IMR-90 (cell line): ENCODE results near the gene CRYBB1. TPM values are rescaled to one million over a fixed set of nuclear protein-coding genes. Genes with fewer than 3 reads are reported as not detected.

Source experiments
- ATAC-seq: fragments of 200-7000 bp; cut with Tn5 transposase; 2 replicates; pipeline ENCODE4 v1.9.1; 2020; ENCODE audit warnings: low read depth, mild to moderate bottlenecking, moderate library complexity
- BruUV-seq: library from RNA; stranded (reverse); fragments of 400-500 nt; replicated peaks from 2 replicates; lab custom pipeline; 2021; lab: Mats Ljungman, UMichigan
- CTCF ChIA-PET: fragments of 300-600 bp; formaldehyde crosslinking; extraction: SDS; loops from one replicate; lab custom pipeline; 2021; ENCODE audit warnings: antibody characterized with exemption; lab: Yijun Ruan, JAX
- POLR2A ChIA-PET: fragments of 300-600 bp; sonication (Branson Sonifier 250); formaldehyde crosslinking; loops from one replicate; lab custom pipeline; 2022; ENCODE audit warnings: antibody characterized with exemption; ENCODE audit not compliant: unreplicated experiment; lab: Charles Lee
- DNase-seq: peaks from one replicate; pipeline ENCODE4 v3.0.0; 2013
- H2AFZ ChIP-seq: replicated peaks from 2 replicates; pipeline ENCODE3; 2013; ENCODE audit warnings: low read length, mild to moderate bottlenecking; ENCODE audit not compliant: poor library complexity
- H2AK5ac ChIP-seq: 2 replicates; pipeline ENCODE4 v1.6.1; 2013; ENCODE audit warnings: low read depth, low read length, inconsistent platforms
- H2AK9ac ChIP-seq: replicated peaks from 2 replicates; pipeline ENCODE3; 2013; ENCODE audit warnings: mild to moderate bottlenecking, low read depth, low read length, moderate library complexity; ENCODE audit not compliant: poor library complexity
- H2BK120ac ChIP-seq: 2 replicates; pipeline ENCODE4 v1.6.1; 2013; ENCODE audit warnings: low read depth, low read length, inconsistent platforms
- H2BK15ac ChIP-seq: 3 replicates; pipeline ENCODE4 v1.6.1; 2013; ENCODE audit warnings: low read depth, low read length, inconsistent platforms
- H2BK20ac ChIP-seq: 2 replicates; pipeline ENCODE4 v1.6.1; 2013; ENCODE audit warnings: low read depth, mild to moderate bottlenecking, inconsistent platforms, low read length, moderate library complexity
- H2BK5ac ChIP-seq: 2 replicates; pipeline ENCODE4 v1.6.1; 2013; ENCODE audit warnings: mild to moderate bottlenecking, low read depth, low read length, inconsistent platforms; ENCODE audit not compliant: poor library complexity, severe bottlenecking
- H3K14ac ChIP-seq: replicated peaks from 2 replicates; pipeline ENCODE4 v1.6.1; 2013; ENCODE audit warnings: low read depth, low read length, inconsistent platforms
- H3K18ac ChIP-seq: 2 replicates; pipeline ENCODE4 v1.6.1; 2013; ENCODE audit warnings: low read depth, low read length, control low read depth
- H3K23ac ChIP-seq: 2 replicates; pipeline ENCODE4 v1.6.1; 2013; ENCODE audit warnings: low read depth, low read length, inconsistent platforms
- H3K27ac ChIP-seq: 2 replicates; pipeline ENCODE4 v1.5.1; 2013; ENCODE audit warnings: mild to moderate bottlenecking, control low read depth, low read length; ENCODE audit not compliant: insufficient read depth
- H3K27me3 ChIP-seq: 2 replicates; pipeline ENCODE4 v1.6.1; 2013; ENCODE audit warnings: low read length; ENCODE audit not compliant: control insufficient read depth, insufficient read depth
- H3K36me3 ChIP-seq: 2 replicates; pipeline ENCODE4 v1.6.1; 2013; ENCODE audit warnings: low read length, mixed read lengths; ENCODE audit not compliant: control insufficient read depth, insufficient read depth
- H3K4ac ChIP-seq: 2 replicates; pipeline ENCODE4 v1.6.1; 2013; ENCODE audit warnings: low read depth, low read length, inconsistent platforms
- H3K4me1 ChIP-seq: 2 replicates; pipeline ENCODE4 v1.6.1; 2013; ENCODE audit warnings: low read length, mixed read lengths; ENCODE audit not compliant: control insufficient read depth, insufficient read depth
- H3K4me2 ChIP-seq: 2 replicates; pipeline ENCODE4 v1.6.1; 2013; ENCODE audit warnings: low read depth, mild to moderate bottlenecking, control low read depth, low read length, moderate library complexity
- H3K4me3 ChIP-seq: 2 replicates; pipeline ENCODE4 v1.5.1; 2013; ENCODE audit warnings: low read depth, mild to moderate bottlenecking, control low read depth, low read length, moderate library complexity; ENCODE audit not compliant: insufficient read depth
- H3K56ac ChIP-seq: 2 replicates; pipeline ENCODE4 v1.6.1; 2013; ENCODE audit warnings: low read length, inconsistent platforms; ENCODE audit not compliant: insufficient read depth; ENCODE audit errors: extremely low read depth
- H3K79me1 ChIP-seq, 2 experiments: 2 replicates each; pipeline ENCODE4 v1.6.1; 2013; ENCODE audit warnings: low read length in 2 of 2, inconsistent platforms in 1 of 2, low read depth in 1 of 2
- H3K9ac ChIP-seq: 2 replicates; pipeline ENCODE4 v1.6.1; 2013; ENCODE audit warnings: low read depth, low read length, control low read depth
- H3K9me1 ChIP-seq: 2 replicates; pipeline ENCODE4 v1.6.1; 2013; ENCODE audit warnings: low read length, inconsistent platforms; ENCODE audit not compliant: insufficient read depth
- H3K9me3 ChIP-seq: 2 replicates; pipeline ENCODE4 v1.6.1; 2013; ENCODE audit warnings: low read length; ENCODE audit not compliant: control insufficient read depth, insufficient read depth
- H4K20me1 ChIP-seq: 2 replicates; pipeline ENCODE4 v1.6.1; 2013; ENCODE audit warnings: low read length, inconsistent platforms; ENCODE audit not compliant: insufficient read depth
- H4K5ac ChIP-seq: 2 replicates; pipeline ENCODE4 v1.6.1; 2013; ENCODE audit warnings: mild to moderate bottlenecking, low read depth, low read length, control low read depth
- H4K8ac ChIP-seq, 2 experiments: 2 replicates each; pipeline ENCODE4 v1.6.1; 2013; ENCODE audit warnings: low read depth in 2 of 2, low read length in 2 of 2, control low read depth in 1 of 2, inconsistent platforms in 1 of 2
- H4K91ac ChIP-seq: 2 replicates; pipeline ENCODE4 v1.6.1; 2013; ENCODE audit warnings: low read depth, low read length, inconsistent platforms; ENCODE audit not compliant: insufficient read depth
- BHLHE40 ChIP-seq: fragments of 150-350 bp; IDR thresholded peaks from 2 replicates; pipeline ENCODE4 v1.6.1; 2016; ENCODE audit warnings: mild to moderate bottlenecking, low read depth, low read length
- CEBPB ChIP-seq: IDR thresholded peaks from 2 replicates; pipeline ENCODE4 v1.6.1; 2012; ENCODE audit warnings: low read depth, low read length, improper control_type of control experiment
- CHD1 ChIP-seq: IDR thresholded peaks from 2 replicates; pipeline ENCODE4 v1.6.1; 2012; ENCODE audit warnings: low read depth, low read length, improper control_type of control experiment
- CTCF ChIP-seq: conservative IDR thresholded peaks from 2 replicates; pipeline ENCODE4 v1.5.1; 2012; ENCODE audit warnings: mild to moderate bottlenecking, low read depth, low read length, improper control_type of control experiment
- ELK1 ChIP-seq: fragments of 150-350 bp; IDR thresholded peaks from 2 replicates; pipeline ENCODE4 v1.6.1; 2016; ENCODE audit warnings: low read depth, mild to moderate bottlenecking, low read length, moderate library complexity, borderline replicate concordance
- FOS ChIP-seq: fragments of 150-350 bp; IDR thresholded peaks from 2 replicates; pipeline ENCODE4 v1.6.1; 2016; ENCODE audit warnings: low read depth, low read length
- MAZ ChIP-seq: IDR thresholded peaks from 2 replicates; pipeline ENCODE4 v1.6.1; 2012; ENCODE audit warnings: low read depth, mild to moderate bottlenecking, low read length, improper control_type of control experiment, moderate library complexity, borderline replicate concordance
- MXI1 ChIP-seq: IDR thresholded peaks from 2 replicates; pipeline ENCODE4 v1.6.1; 2012; ENCODE audit warnings: low read depth, mild to moderate bottlenecking, low read length, moderate library complexity, borderline replicate concordance
- NFE2L2 ChIP-seq: fragments of 150-350 bp; IDR thresholded peaks from 2 replicates; pipeline ENCODE4 v1.6.1; 2016; ENCODE audit warnings: low read depth, mild to moderate bottlenecking, low read length
- POLR2A ChIP-seq: IDR thresholded peaks from 2 replicates; pipeline ENCODE4 v1.6.1; 2012; ENCODE audit warnings: mild to moderate bottlenecking, low read depth, low read length
- RAD21 ChIP-seq: IDR thresholded peaks from 2 replicates; pipeline ENCODE4 v1.6.1; 2012; ENCODE audit warnings: low read length, improper control_type of control experiment
- RCOR1 ChIP-seq: IDR thresholded peaks from 2 replicates; pipeline ENCODE4 v1.6.1; 2012; ENCODE audit warnings: mild to moderate bottlenecking, low read length, improper control_type of control experiment; ENCODE audit not compliant: insufficient replicate concordance
- RFX5 ChIP-seq: IDR thresholded peaks from 2 replicates; pipeline ENCODE4 v1.8.0; 2012; ENCODE audit warnings: low read depth, mild to moderate bottlenecking, low read length, moderate library complexity
- SMC3 ChIP-seq: fragments of 150-350 bp; IDR thresholded peaks from 2 replicates; pipeline ENCODE4 v1.6.1; 2016; ENCODE audit warnings: low read depth, mild to moderate bottlenecking, antibody characterized with exemption, low read length, moderate library complexity
- USF2 ChIP-seq: fragments of 150-350 bp; IDR thresholded peaks from 2 replicates; pipeline ENCODE4 v1.6.1; 2017; ENCODE audit warnings: mild to moderate bottlenecking, antibody characterized with exemption, low read length, low read depth
- WGBS, 2 experiments: methylation state at CpG; one replicate each; pipeline versions ENCODE4 v1.1.5 to v1.1.7; 2013; ENCODE audit warnings: missing lambda C conversion rate in 2 of 2; ENCODE audit not compliant: insufficient read length in 1 of 2; ENCODE audit errors: extremely low coverage in 2 of 2; 5-methylcytosine and 5-hydroxymethylcytosine counted together
- dilution Hi-C: fragments of 300-500 bp; cut with HindIII; formaldehyde crosslinking; loops from one replicate; pipeline ENCODE4 v1.14.3; 2018; ENCODE audit warnings: low sequenced_read_pairs; ENCODE audit not compliant: unreplicated experiment
- in situ Hi-C: fragments of 300-500 bp; cut with MboI; formaldehyde crosslinking; loops from 3 replicates; pipeline ENCODE4 v1.14.3; 2019; ENCODE audit warnings: low sequenced_read_pairs, inconsistent platforms, mixed read lengths
- intact Hi-C: fragments of 100-400 bp; cut with micrococcal nuclease; formaldehyde crosslinking; loops from 2 replicates; pipeline ENCODE4 v1.10.0; 2022
- polyA plus RNA-seq, 3 experiments: library from polyadenylated mRNA; depleted of rRNA; stranded (reverse); fragments of >200 nt; gene quantifications; 2 replicates each; pipeline ENCODE4 v1.2.3, GENCODE V29; 2012; ENCODE audit warnings: low replicate concordance in 1 of 3
- total RNA-seq: library from RNA; depleted of rRNA; stranded (reverse); fragments of >200 nt; gene quantifications from 2 replicates; pipeline ENCODE4 v1.2.3, GENCODE V29; 2012

CRYBB1 gene
- total and polyA plus RNA-seq, 2 of the 4 experiments (the other 2 are of a cell fraction) = not detected

- ATAC-seq (no peak), DNase-seq (no peak)
- Histone ChIP-seq H3K4ac (no peak overlapping the region), H3K36me3 (no peaks in the 10 kb centered on the region), H4K20me1 (no peaks in the 10 kb centered on the region), H4K91ac (no peak overlapping the region), H4K8ac (no peak overlapping the region), H3K27ac (no peak overlapping the region), H2BK5ac (no peak overlapping the region), H2AK5ac (no peak overlapping the region), H2BK15ac (no peak overlapping the region), H3K27me3 (peaks cover 33% of the 10 kb centered on the region), H2AK9ac (no peak overlapping the region), H3K4me2 (no peak overlapping the region), H2BK120ac (no peak overlapping the region), H3K4me3 (no peak overlapping the region), H3K79me1 (no peaks in the 10 kb centered on the region), H2AFZ (no peak overlapping the region), H3K4me1 (no peaks in the 10 kb centered on the region), H3K14ac (no peak overlapping the region), H3K23ac (no peak overlapping the region), H3K56ac (no peak overlapping the region), H2BK20ac (no peak overlapping the region), H3K9me1 (no peaks in the 10 kb centered on the region), H4K5ac (no peak overlapping the region), H3K9ac (no peak overlapping the region), H3K9me3 (no peaks in the 10 kb centered on the region), H3K18ac (no peak overlapping the region)
- dilution Hi-C loops = no loop called here
- ChIA-PET POLR2A (no interaction called here), CTCF (no interaction called here)
- in situ Hi-C loops = loop anchor here (10.0 kb wide), 1 partner anchor 62 kb away; no protein-coding TSS in a partner anchor
- no TSS peak for BruUV-seq
- WGBS, 2 experiments = 80% methylated on average over 1 of the region's 4 CpGs; no CpG with 5 or more reads in 1 of the 2 experiments
- no peak for TF ChIP-seq SMC3
- no peak for TF ChIP-seq CEBPB
- TF ChIP-seq MXI1 = no peak
- no peak for TF ChIP-seq RAD21
- no peak for TF ChIP-seq CTCF
- no peak for TF ChIP-seq MAZ
- no peak for TF ChIP-seq FOS
- TF ChIP-seq NFE2L2 = no peak
- TF ChIP-seq ELK1 = no peak
- TF ChIP-seq CHD1 = no peak
- no peak for TF ChIP-seq USF2
- TF ChIP-seq POLR2A = no peak
- no peak for TF ChIP-seq BHLHE40
- no peak for TF ChIP-seq RFX5
- no peak for TF ChIP-seq RCOR1
- intact Hi-C loops = no loop called here
Measured at GRCh38 chr22:26597026-26597425, 20.8 kb downstream of the CRYBB1 start.
